Stimulated activated CD4-positive, alpha-beta T cell treated with anti-CD3 and anti-CD28 coated beads, Interleukin-1b, Interleukin-23, amount 100 ng/mL, for 24 hours (primary cell): ENCODE measurements around the gene PSD4.
A peak's percentile ranks its signal among the peaks of the same experiment; 100 is the strongest.

Experiments
- DNase-seq, 4 experiments: peaks; one replicate each; pipeline ENCODE4 v3.0.0-alpha.2; 2020; ENCODE audit warnings: low read depth in 4 of 4, low spot score in 1 of 4

PSD4 gene

DNA sequence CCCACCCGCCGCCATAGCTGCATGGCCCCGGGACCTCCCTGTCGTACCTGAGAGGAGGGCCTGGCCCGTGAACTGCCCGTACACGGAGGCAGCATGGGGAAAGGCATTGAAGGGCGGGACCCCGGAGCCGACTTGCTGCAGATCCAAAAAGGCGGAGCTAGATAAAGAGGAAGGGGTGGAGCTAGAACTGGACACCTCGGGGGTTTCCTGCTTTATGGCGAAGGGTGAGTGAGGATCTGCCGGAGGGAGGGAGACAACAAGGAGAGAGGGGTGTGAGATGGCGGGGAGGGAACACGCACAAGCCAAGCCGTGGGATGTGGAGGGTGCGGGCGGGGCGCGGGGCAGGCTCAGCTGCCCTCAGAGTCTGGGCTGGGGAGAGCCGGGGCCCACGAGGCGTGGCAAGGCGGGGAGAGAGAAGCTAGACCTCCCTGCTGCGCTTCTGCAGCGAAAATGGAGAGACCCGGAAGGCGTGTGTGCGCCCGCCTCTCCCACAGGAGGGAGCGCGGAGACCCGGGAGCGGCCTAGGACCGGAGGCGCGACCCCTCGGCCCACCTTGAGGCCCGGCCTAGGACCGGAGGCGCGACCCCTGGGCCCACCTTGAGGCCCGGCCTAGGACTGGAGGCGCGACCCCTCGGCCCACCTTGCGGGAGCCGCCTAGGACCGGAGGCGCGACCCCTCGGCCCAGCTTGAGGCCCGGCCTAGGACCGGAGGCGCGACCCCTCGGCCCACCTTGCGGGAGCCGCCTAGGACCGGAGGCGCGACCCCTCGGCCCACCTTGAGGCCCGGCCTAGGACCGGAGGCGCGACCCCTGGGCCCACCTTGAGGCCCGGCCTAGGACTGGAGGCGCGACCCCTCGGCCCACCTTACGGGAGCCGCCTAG is 61.8 kb downstream of the PSD4 start:
- peak; percentile 26 to 68 (median 45) for DNase-seq

DNA sequence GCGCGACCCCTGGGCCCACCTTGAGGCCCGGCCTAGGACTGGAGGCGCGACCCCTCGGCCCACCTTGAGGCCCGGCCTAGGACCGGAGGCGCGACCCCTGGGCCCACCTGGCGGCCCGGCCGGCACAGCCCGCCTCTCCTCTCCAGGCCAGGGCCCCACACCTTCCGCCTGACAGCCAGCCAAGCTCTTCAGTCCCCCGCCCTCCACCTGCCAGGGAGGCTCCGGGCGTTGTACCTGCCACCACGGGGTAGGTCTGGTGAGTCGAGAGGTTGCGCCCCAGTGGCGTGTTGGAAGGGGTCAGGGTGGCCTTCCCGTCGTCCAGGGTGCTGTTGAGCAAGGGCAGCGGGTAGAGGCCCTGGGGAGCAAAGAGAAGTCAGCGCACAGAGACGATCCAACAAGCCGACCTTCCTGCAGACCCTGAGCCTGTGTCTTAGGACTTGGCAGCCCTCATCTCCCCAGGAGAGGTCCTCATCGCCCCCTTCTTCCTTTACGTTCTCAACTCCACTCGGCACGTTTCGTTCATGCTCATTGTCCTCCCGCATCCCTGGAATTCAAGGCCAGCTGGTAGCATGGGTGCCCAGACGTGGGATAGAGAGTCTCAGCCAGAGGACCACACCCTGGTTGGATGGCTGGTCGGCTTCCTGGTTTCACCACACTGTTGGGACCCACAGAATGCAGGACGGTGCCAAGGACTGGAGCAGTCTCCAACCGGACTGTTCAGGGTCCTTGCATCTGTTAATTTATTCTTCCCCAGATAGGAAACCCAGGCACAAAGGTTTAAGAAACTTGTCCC is 62.8 kb downstream of the PSD4 start:
- no peak for DNase-seq

DNA sequence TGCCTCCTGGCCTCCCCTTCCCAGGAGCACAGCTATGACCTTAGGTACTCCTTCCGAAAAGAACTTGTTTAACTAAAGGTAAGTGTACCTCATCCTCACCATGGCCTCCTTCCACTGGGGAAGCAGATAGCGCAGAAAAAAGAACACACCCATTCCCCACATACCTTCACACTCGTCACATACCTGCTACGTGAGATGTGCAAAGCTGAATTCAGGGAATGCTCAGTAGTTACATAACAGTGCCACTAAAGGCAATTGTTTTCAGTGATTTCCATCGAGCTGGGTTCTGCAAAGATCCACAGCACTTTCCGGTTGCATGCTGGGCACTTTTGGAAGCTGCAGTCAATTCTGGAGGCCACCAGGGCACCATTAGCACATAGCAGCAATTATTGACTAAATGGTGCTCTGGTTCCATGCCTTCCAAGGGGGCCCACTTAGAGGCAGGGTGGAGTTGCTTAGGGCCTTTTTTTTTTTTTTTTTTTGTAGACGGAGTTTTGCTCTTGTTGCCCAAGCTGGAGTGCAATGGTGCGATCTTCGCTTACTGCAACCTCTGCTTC is 63.9 kb downstream of the PSD4 start:
- no peak for DNase-seq

DNA sequence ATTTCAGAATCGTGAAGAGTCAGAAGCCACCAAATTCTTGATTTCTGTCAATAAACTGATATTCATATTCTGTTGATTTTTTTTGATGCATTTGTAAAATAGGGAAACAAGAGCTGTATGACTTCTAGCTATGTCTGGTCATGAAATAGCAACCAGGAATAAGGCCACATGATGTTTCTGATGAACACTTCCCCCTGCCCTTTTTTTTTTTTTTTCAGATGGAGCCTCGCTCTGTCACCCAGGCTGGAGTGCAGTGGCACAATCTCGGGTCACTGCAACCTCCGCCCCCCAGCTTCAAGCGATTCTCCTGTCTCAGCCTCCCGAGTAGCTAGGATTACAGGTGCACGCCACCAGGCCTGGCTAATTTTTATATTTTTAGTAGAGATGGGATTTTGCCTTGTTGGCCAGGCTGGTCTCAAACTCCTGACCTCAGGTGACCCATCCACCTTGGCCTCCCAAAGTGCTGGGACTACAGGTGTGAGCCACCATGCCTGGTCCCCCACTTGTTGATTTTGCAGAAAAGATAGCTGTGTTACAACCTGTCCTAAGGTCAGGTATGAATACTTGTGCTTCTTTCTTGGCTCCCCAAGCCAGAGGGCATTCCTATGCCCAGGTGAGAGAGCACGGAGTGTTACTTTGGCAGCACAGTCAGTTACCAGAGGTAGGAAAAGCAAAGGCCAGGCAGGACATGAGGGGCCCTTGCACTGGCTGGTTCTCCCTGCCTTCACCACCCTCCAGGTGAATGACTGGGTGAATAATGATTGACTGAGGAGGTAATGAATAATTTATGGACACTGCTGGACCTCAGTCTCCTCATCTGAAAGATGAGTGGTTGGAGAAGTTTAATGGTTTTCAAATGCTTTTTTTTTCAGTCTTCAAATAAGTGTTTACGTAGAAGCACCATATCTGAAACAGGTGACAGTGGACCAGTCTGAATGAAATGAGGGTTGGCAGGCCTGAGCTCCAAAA is 65.4 kb downstream of the PSD4 start:
- DNase-seq = no peak

DNA sequence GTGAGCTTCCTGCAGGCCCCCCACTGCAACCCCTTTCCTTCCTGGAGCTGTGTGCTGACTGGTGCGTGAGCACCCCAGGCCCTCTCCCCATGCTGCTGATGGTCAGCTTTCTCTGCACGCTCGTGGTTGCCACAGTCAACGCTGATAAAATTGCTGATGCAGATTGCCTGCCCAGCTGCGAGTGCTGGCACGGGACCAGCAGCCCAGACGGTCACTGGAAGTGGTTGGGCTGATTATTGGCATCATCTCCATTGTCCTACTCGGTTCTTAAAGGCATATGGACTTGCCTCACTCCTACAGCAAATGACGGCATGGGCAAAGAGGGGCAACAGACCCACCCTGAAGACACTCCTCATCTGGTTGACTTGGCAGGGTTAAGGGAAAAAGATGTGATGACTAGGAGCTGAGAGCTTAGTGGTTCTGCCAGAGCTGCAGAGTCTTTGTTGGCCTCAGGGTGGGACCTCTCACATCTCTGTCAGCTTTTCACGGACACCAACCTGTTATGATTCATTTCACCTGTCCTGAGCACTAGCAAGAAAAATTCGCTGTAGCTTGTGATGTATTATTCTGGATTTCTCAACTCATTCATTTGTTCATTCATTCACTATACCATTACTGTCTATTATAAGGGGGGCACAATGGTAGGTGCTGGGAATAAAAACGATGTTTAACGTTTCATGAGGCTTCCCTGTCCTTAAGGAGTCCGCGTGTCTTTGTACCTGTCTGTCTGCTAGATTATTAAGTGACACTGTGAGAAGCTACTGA is 66.6 kb downstream of the PSD4 start:
- DNase-seq = no peak

DNA sequence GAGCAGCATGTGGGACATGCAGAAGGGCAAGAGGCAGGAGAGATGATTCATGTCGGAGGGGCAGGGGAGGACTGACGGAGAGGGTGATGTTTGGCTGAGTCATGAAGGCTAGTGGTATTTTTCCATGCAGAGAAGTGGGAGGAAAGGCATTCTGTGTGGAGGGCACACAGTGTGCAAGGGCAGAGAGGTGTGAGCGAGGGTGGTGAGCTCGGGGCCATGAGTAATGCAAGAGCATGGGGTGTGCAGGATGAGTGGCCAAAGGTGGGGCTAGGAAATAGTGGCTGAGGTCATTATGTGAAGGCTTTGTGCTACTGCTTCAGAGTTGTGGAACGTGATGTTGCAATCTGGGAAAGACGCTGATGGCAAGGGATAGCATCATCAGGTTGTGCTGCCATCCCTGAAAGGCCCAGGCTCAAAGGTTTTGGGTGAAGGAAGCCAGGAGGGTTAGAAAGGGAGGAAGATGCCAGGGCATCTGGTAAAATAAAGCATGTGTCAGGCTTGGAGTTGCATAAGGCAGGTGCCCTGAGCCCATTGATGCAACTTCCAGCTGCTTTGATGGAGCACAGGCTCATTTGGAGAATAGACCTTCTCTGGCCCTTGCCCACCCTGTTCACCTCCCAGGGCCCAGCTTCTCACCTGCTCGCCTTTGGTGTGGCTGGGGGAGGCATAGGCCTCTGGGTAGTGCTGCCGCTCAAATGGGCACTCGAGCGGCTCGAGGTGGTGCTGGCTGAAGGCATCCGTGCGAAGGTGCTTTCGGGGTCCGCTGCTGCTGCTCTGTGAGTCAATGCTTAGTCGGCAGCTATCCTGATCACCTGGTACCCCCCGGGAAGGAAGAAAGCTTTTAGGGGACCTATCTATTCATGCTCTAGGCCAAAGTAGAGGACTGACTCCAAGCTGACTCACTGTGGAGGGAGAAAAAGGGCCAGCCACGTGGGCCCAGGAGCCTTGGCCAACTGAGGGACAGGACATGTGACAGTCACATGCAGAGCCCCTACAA is 67.4 kb downstream of the PSD4 start:
- peak in 2 of 4 experiments; percentile 40 to 64 for DNase-seq

DNA sequence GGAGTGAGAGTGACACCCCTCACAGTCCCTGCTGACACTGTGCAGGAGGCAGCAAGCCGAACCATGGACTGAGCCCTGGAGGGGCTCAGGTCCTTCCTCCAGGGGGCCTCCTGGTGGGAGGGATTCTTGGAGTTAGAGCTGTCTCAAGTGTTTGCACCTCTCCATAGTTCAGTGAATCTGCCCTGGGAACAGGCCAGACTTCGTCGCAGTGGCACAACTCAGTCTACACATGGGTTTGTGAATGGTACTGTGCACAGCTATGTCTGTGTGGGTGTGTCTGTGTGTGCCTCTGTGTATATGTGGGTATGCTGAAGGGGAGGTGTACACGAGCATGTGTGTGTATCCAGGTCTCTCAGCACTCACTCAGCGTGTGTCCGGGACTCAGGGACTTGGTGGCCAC is 68.6 kb downstream of the PSD4 start:
- DNase-seq = no peak

DNA sequence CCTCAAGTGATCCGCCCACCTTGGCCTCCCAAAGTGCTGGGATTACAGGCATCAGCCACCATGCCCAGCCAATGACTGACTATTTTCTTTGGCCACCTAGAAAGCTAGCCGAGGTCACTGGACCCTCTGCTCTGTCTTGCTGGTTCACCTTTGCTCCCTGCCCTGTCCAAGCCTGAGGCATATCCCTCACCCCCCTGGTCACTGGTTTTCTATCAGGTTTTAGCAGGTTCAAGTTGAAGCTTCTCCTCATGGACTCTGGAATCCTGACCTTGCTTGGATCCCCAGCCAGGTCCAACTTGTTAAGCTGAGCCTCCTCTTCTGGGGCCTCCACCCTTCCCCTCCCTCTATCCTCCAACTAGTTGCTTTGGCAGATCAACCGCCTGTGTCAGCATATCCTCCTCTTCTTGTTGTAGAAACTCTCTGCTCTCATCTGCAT is 71.5 kb downstream of the PSD4 start:
- DNase-seq = no peak

DNA sequence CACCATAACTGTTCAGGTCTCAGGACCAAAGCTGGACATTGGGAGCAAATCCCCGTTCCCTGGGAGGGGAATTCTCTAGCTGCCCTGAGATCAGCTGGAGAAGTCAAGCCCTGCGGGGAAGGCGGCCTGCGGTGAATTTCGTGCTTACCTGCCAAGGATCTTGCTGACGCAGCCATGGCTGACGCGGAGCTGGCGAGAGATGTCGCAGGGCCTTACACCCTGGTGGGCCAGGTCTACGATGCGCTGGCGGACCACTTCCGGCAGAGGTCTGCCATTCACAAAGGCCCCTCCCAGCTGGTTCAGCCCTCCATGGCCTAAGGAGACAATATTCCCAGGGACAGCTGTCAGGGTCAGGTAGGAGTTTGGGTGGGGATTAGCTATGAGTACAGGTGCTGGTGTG is 72.8 kb downstream of the PSD4 start:
- DNase-seq = no peak

DNA sequence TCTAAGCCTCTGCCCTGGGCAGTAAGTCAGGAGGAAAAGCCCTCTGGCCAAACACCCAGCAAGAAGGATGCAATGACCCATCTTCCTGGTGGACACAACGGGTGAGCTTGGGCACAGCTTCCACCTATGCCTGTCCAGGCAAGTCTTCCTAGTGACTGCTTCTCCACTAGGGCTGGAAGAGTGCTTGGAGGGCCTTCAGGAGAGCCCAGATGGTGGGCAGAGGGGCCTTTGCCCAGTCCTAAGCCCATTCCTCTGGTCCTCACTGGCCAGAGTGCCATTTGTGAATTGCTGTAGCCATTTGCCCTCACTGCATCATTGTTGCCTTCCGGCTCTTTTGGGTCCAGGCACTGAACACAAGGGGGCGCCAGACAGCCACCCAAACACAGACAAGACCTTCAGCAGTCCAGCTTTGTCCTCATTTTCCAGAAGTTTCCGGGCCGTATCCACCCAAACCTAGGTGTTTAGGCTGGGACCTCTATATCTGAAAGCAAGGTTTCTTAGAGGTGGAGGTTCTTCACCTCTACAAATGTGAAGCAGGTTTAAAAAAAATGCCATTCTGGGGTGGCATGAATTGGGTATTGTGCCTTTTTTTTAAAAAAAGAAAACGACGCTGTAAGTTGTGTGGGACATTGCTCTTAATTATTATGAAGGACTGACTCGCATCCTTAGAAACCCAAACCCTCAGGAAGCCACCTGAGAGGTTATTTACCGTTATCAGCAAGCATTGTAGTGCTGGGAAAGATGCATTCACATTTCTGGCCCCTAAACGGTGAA is 75.4 kb downstream of the PSD4 start:
- peak; percentile 47 to 63 (median 56) for DNase-seq

DNA sequence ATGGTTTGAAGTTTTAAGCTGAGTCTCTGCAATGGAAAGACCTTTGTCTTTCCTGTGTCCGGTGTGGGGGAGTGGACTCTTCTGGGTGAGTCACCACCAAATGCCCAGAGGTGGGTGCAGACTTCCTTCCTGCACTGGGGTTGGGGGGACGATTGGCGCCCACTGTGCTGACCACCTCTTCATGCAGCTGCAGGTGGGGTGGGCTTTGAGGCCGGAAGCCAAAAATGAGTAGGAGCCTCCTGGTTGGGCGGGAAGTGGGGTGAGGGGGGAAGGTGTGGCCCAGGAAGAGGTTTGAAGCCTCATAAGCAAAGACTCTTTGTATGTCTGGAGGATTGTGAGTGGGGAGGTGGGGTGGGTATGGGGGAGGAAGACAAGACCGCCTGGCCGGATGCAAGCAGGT is 77.3 kb downstream of the PSD4 start:
- DNase-seq = no peak

DNA sequence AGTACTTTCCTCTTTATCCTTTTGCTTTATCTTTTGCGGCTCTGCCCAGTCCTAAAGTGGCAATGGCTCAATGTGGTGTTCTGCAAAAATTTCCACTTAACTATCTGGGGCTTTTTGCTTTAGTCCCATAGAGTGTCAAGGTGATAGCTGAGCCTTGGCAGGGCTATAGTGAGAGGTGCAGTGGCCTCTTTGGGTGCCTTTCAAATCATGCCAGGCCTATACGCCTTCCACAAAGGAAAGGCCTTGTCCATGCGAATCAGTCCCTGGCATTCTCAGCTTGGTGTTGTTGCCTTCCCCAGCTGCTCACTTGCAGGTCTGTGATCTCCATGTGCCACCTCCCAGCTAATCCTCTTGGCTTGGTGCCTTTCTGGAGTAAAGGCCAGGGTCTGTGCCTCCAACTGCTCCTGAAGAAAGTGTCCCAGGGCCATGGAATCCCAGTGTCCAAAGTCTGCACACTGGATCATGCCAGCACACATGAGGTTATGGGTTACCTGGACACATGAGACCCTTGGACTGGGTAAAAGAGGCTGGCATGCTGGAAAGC is 78.3 kb downstream of the PSD4 start:
- DNase-seq = no peak

DNA sequence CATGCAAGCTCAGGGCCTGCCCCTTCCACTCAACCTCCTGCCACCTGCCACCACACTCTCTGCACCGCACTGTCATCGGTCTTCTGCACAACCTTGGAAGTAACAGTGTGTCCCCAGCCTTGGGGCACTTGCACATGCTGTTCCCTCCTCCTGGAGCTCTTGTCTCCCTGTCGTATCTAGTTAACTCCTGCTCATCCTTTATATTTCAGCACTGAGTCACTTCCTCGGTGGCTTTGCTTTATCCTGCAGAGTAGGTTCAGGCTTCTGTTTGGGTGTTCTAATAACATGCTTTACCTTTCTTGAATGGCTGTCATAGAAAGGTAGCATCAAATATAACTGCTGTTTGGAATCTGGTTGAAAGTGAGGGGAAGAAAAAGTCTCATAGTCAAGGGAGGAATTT is 79.7 kb downstream of the PSD4 start:
- DNase-seq = no peak

DNA sequence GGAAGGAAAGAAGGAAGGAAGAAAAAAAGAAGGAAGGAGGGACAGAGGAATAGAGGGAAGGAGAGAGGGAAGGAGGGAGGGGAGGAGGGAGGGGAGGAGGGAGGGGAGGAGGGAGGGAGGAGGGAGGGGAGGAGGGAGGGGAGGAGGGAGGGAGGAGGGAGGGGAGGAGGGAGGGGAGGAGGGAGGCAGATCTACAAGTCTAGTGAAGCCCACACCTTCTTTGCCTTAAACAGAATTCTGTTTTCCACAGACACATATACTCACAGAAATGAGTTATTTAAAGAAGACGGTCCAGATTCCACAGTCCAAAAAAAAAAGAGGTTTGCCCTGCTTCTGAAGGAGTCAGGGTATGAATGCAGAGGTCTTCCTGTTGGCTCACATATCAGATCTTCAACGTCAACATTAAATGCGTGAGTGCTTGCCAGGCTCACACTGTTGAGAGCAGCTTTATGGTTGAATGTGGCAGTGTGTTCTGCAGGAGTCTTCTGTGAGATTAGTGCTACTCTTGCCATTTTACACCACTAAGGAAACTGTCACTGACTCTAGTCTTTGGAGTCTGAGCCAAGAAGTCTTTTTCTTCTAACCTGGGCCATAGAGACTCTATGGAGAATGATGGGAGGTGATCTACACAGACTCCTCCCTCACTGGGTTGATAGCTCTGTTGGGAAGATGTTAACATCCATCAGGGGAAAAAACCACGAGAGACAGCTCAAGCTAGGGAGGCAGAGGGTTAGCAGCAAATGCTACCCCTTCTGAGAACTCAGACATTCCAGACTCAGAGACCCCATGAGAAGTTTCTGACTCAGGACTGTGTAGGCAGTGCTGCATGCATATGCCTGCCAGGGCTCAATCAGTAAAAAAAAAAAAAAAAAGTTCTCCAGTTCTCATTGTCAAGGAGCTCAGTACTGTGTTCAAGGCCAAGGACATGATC is 81.6 kb downstream of the PSD4 start:
- DNase-seq = no peak

DNA sequence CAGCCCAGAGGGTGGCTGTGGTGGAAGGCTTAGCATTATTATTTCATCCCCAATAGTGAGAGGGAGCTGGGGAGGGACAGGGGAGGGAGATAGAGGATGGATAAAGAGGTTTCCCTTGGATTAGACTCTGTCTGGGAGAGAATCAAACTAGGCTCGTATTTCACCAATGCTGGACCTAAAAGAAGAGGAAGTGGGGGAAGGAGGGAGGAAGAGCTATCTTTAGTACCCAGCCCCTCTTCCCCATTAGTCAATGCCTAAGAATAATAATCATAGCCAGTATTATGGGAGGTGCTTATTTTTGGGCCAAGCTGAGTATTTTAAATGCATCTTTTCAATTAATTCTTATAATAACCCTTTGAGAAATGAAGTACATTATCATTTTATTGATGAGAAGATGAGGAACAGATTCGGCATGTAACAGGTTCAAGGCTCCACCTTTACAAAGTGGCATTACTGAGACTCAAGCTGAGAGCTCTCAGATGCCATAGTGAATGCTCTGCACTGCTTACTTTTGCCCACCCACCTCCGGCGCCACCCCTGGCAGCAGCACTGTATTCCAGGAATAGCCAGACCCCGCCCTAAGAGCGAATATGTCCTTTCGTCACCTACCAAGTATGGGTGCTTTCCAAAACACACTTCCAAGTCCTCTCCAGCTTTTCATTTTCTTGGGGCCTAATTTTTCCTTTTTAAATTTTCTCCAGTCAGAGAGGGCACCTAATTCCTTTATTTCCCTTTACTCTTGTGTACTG is 83.9 kb downstream of the PSD4 start:
- DNase-seq = no peak
